RPMI8226 (cell line): ENCODE measurements around the gene EAF1.
A peak's percentile ranks its signal among the peaks of the same experiment; 100 is the strongest.
"Not testable (repeated sequence)": the region's sequence is repeated elsewhere in the genome, so short reads cannot be mapped to it uniquely, and the experiment has no call there.

ENCODE experiments used
- DNase-seq: peaks from one replicate; pipeline ENCODE4 v3.0.0-alpha.2; 2015

The EAF1 gene

DNA sequence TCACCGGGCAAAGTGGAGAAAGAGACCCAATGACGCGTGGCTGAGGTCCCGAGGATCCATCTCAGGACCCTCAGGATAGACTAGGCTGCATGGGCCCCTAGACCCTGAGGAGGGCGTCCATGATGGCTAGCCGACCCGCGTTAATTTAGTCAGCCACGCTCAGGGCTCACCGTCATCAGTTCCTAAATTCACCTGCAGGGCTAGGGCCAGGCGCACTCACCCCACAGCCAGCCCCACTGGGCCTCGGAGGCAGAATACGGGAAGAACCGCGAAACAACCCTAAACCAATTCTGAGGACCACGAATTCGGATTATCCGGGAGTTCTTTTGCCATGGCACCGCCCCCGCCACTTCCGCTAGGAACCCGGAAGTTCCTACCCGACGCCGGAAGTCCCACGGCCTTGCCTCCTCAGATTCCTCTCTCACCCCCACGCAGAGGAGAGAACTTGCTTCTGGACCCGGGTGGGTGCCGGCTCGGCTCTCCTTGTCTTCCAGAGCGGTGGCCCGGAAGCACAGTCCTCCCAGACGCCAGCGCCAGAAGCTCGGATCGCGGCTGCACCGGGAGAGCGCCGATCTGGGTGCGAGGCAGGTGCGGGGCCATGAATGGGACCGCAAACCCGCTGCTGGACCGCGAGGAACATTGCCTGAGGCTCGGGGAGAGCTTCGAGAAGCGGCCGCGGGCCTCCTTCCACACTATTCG lies at the start of gene EAF1, which contains the start of gene METTL6:
TSS of gene EAF1 (plus strand) at position 417 of the 699 bp plus-strand sequence. CDS start at position 599, 182 bp downstream.
TSS of gene METTL6 (minus strand) at position 363 of the 699 bp plus-strand sequence. CDS start 1,033 bp downstream, outside the sequence.
- DNase-seq, result peak; percentile 90

DNA sequence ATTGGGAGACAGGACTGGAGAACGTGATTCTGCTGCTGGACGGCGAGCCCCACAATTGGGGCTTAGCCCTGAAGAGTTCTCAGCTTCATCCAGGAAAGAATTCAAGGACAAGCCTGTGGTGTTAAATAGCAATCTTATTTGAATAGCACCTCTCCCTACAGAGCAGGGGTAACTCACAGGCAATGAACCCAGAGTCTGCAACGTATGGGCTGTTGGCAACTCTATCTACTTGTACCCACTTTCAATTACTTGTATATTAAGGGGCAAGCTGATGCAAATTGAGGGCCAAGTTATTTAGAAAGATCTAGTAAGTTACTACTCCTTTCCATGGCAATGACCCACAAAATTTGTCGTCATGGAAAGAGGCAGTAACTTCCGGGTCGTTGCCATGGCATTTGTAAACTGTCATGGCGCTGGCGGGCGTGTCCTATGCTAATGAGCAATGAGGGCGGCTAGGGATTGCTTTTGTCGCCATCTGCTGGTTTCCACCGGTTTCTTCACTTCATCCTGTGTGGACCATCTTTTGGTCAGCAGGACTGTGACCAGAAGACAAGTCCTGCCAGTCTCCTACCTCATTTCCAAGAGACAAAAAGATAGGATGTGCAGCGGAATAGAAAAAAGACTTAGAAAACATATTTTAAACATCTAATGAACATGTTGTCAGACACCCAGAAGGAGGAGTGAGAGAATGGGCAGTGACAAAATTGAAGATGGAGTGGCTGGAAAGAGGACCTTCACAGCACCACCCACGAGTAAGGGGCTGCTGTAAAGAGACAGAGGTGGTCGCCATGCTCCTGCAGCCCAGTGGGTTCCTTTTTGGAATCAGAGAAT lies 49.2 kb upstream of the EAF1 start:
- DNase-seq, result peak; percentile 95

DNA sequence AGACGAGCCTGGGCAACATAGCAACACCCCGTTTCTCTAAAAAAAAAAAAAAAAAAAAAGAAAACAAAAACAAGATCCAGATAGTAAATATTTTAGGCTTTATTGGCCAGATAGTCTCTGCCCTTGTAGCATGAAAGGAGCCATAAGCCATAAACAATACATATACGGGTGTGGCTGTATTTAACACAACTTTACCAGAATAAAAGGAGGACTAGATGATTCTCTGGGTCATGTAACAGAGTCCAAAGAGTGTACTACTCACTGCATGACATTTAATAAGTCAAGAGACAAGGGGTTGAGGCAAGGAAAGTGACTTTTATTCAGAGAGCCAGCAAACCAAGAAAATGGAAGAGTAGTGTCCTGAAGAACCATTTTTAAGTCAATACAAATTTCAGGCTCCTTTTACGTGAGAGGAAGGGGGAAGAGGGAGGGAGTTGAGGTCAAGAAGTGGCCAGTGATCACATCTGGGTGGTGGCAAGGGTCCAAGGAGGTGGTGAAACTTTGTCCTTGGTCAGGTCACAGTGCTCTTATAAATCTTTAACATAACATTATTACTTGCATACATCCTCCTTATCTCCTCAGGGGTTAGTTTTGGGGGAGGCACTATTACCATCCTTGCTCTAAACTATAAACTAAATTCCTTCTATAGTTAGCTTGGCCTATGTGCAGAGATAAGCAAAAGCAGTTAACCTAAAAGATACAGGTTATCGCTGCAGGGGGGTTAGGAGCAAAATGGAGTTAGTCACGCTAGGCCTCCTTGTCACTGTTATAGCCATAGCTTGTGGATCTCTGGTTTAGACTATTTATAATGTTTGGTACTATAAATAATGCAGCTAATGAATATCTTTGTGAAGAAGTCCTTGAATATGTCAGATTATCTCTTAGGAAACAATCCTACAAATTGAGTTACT lies 46.2 kb upstream of the EAF1 start:
- DNase-seq, result peak; percentile 72

DNA sequence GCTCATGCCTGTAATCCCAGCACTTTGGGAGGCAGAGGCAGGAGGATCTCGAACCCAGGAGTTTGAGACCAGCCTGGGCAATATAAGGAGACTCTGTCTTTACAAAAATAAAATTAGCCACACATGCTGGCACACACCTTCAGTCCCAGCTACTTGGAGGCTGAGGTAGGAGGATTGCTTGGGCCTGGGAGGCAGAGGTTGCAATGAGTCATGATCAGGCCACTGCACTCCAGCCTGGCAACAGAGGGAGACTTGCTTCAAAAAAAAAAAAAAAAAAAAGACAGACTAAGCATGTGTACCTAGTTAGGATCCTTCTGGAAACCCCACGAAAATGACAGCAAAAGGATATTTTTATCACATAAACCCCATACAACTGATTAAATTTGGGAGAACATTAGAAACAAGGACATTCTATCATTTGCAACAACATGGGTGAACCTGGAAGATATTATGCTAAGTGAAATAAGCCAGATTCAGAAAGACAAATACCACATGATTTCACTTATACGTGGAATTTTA lies 44.9 kb upstream of the EAF1 start:
- peak; percentile 29 for DNase-seq

GRCh38 chr3:15384510-15385237 lies 42.7 kb upstream of the EAF1 start:
- peak; percentile 66 for DNase-seq

DNA sequence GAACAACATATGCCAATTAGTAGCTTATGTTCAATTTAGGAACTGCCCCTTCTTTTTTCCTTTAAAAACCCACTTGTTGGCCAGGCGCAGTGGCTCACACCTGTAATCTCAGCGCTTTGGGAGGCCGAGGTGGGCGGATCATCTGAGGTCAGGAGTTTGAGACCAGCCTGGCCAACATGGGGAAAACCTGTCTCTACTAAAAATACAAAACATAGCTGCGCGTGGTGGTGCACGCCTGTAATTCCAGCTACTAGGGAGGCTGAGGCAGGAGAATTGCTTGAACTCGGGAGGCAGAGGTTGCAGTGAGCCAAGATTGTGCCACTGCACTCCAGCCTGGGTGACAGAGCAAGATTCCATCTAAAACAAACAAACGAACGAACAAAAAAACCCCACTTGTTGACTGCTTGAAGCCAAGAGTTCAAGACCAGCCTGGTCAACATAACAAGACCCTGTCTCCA lies 42.1 kb upstream of the EAF1 start:
- DNase-seq, result not testable (repeated sequence)

DNA sequence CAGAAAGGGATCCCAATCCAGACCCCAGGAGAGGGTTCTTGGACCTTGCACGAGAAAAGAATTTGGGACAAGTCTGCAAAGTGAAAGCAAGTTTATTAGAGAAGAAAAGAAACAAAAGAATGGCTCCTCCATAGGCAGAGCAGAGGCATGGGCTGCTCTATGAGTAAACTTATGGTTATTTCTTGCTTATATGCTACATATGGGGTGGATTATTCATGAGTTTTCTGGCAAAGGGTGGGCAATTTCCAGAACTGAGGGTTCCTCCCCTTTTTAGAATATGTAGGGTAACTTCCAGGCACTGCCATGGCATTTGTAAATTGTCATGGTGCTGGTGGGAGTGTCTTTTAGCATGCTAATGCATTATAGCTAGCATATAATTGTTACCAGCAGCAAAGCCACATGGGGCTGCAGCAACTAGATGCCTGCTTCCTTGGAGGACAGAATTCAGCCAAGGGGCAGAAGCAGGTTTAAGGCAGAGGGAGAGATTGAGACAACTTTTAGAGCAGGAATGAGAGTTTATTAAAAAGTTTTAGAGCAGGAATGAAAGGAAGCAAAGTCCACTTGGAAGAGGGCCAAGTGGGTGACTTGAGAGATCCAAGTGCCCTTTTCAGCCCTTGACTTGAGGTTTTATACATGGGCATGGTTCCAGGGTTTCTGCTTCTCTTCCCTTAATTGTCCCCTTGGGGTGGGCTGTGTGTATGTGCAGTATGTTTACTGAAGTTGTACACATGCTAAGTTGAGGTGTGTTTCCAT lies 41.3 kb upstream of the EAF1 start:
- peak; percentile 79 for DNase-seq

GRCh38 chr3:15386654-15386955 lies 40.8 kb upstream of the EAF1 start:
- DNase-seq, result not testable (repeated sequence)

GRCh38 chr3:15387171-15387581 lies 40.2 kb upstream of the EAF1 start:
- peak; percentile 15 for DNase-seq

DNA sequence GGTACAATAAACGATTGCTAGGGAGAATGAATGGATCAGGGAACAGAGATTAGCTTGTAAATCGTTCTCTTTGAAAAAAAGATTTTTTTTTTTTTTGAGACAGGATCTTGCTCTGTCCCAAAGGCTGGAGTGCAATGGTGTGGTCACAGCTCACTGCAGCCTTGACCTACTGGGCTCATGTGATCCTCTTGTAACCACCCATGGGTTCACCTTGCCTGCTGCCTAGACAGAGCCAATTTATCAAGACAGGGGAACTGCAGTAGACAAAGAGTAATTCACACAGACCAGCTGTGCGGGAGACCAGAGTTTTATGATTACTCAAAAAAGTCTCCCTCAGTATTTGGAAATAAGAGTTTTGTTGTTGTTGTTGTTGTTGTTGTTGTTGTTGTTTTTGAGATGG lies 39.7 kb upstream of the EAF1 start:
- DNase-seq, result peak; percentile 18

DNA sequence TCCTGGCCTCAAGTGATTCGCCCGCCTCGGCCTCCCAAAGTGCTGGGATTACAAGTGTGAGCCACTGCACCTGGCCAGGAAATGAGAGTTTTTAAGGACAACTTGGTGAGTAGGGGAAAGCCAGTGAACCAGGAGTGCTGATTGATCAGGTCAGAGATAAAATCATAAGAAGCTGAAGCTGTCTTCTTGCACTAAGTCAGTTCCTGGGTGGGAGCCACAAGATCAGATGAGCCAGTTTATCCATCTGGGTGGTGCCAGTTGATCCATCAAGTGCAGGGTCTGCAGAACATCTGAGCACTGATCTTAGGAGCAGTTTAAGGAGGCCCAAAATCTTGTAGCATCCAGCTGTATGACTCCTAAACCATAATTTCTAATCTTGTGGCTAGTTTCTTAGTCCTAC lies 39.1 kb upstream of the EAF1 start:
- DNase-seq, result not testable (repeated sequence)

- no peak for DNase-seq
Measured at GRCh38 chr3:15390460-15390859, 36.9 kb upstream of the EAF1 start.

DNA sequence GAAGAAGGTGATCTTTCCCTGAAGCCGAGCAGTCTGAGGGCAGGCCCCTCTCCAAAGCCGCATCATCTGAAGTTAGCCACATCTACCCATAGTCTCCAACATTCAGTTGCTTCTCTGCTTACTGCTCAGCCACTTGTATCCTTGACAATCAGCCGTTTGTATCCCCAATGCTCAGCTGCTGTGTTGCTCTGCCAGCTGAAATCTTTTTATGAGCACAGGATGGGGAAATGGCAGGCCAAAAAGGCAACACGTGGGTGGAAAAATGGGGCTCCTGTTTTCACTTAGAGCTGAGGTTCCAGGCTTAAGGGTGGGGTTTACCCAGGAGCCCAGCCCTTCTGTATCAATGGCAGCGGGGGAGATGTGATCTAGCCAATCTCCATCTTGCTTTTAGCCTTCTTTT lies 36.4 kb upstream of the EAF1 start:
- DNase-seq, result no peak

GRCh38 chr3:15393252-15393651 lies 34.1 kb upstream of the EAF1 start:
- DNase-seq, result not testable (repeated sequence)

- DNase-seq, result peak; percentile 68
Measured at GRCh38 chr3:15398731-15399133, 28.7 kb upstream of the EAF1 start.

- DNase-seq, result no peak
Measured at GRCh38 chr3:15399970-15400369, 27.4 kb upstream of the EAF1 start.

DNA sequence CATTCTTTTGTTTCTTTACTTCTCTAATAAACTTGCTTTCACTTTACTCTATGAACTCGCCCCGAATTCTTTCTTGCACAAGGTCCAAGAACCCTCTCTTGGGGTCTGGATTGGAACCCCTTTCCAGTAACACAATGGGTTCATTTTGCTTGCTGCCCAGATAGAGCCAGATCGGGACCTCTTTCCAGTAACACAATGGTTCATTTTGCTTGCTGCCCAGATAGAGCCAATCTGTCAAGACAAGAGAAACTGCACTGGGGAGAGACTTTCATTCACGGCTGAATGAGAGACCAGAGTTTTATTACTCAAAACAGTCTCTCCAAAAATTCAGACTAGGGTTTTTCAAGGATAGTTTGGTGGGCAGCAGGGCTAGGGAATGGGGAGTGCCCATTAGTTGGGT lies 25.5 kb upstream of the EAF1 start:
- no peak for DNase-seq

DNA sequence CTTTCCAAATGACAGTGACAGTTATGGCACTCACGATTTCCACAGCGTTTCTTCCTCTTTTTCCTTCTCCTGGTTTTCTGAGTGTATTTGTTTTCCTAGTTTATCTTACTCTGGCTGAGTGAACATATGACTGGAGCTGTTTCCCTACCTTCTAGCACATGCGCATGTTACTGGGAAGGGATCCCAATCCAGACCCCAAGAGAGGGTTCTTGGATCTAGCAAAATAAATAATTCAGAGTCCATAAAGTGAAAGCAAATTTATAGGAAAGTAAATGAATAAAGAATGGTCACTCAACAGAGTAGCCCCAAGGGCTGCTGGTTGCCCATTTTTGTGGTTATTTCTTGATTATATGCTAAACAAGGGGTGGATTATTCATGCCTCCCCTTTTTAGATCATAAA lies 23.9 kb upstream of the EAF1 start:
- DNase-seq, result no peak

DNA sequence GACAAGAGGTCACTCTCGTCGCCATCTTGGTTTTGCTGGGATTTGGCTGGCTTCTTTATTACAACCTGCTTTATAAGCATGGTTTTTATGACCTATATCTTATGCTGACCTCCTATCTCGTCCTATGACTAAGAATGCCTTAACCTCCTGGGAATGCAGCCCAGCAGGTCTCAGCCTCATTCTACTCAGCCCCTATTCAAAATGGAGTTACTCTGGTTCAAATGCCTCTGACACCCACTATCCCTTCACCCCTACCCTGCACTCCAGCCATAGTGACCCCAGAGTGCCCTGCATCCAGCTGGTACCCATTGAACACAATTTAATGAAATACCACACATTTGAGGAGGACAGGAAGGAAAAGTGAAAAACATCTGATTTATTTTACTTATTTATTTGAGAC lies 23.4 kb upstream of the EAF1 start:
- DNase-seq, result no peak

- DNase-seq, result no peak
Measured at GRCh38 chr3:15404767-15405166, 22.6 kb upstream of the EAF1 start.

- DNase-seq, result peak; percentile 69
Measured at GRCh38 chr3:15405448-15406050, 21.8 kb upstream of the EAF1 start.
